ENCODE results near the gene ZP2.
"Not testable (repeated sequence)": the region's sequence is repeated elsewhere in the genome, so short reads cannot be mapped to it uniquely, and the experiment has no call there.

The ZP2 gene

DNA sequence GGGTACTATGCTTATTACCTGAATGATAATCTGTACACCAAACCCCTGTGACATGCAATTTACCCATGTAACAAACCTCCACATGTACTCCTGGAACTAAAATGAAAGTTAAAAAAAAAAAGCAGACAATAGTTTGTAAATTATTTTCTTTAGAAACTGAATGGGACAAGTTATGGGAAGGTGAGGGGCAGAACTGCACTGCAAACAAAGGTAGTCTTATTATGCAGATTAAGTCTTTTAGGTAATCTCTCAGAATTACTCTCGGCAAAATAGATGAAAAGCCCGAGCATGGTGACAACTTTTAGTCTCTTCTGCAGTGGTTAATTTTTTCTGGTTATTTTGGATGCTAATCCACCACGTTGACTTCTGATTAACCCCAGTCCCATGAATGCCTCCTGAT lies 27.4 kb downstream of the ZP2 start:
- DNase-seq (ENCODE audit: low read depth) = no peak
- no peak for TF ChIP-seq MAX (IDR thresholded peaks at IDR 0.05; ENCODE audit: low read depth, low read length)
- TF ChIP-seq POLR2A (IDR thresholded peaks at IDR 0.05; ENCODE audit: extremely low read depth, insufficient read length) = no peak
- TF ChIP-seq, protein P1, sequence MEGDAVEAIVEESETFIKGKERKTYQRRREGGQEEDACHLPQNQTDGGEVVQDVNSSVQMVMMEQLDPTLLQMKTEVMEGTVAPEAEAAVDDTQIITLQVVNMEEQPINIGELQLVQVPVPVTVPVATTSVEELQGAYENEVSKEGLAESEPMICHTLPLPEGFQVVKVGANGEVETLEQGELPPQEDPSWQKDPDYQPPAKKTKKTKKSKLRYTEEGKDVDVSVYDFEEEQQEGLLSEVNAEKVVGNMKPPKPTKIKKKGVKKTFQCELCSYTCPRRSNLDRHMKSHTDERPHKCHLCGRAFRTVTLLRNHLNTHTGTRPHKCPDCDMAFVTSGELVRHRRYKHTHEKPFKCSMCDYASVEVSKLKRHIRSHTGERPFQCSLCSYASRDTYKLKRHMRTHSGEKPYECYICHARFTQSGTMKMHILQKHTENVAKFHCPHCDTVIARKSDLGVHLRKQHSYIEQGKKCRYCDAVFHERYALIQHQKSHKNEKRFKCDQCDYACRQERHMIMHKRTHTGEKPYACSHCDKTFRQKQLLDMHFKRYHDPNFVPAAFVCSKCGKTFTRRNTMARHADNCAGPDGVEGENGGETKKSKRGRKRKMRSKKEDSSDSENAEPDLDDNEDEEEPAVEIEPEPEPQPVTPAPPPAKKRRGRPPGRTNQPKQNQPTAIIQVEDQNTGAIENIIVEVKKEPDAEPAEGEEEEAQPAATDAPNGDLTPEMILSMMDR (IDR thresholded peaks at IDR 0.05; ENCODE audit: low read depth, low read length) = no peak
- TF ChIP-seq MYC (IDR thresholded peaks at IDR 0.05; ENCODE audit: low read depth, low read length) = no peak
- H3K4me3 ChIP-seq (ENCODE audit: low read depth, low read length) = no peak overlapping the region

- no peak overlapping the region for H3K4me3 ChIP-seq (ENCODE audit: low read depth, low read length)
- no peak for TF ChIP-seq MAX (IDR thresholded peaks at IDR 0.05; ENCODE audit: low read depth, low read length)
- no peak for TF ChIP-seq MYC (IDR thresholded peaks at IDR 0.05; ENCODE audit: low read depth, low read length)
- TF ChIP-seq, protein P1 (IDR thresholded peaks at IDR 0.05; ENCODE audit: low read depth, low read length) = no peak
- TF ChIP-seq POLR2A (IDR thresholded peaks at IDR 0.05; ENCODE audit: extremely low read depth, insufficient read length) = no peak
- DNase-seq (ENCODE audit: low read depth) = no peak
Observed at GRCh38 chr16:21179983-21180365, 31.4 kb downstream of the ZP2 start.

- no peak overlapping the region for H3K4me3 ChIP-seq (ENCODE audit: low read depth, low read length)
- TF ChIP-seq, protein P1 (IDR thresholded peaks at IDR 0.05; ENCODE audit: low read depth, low read length) = no peak
- TF ChIP-seq POLR2A (IDR thresholded peaks at IDR 0.05; ENCODE audit: extremely low read depth, insufficient read length) = no peak
- no peak for DNase-seq (ENCODE audit: low read depth)
Observed at GRCh38 chr16:21179126-21179982, 32.0 kb downstream of the ZP2 start.

DNA sequence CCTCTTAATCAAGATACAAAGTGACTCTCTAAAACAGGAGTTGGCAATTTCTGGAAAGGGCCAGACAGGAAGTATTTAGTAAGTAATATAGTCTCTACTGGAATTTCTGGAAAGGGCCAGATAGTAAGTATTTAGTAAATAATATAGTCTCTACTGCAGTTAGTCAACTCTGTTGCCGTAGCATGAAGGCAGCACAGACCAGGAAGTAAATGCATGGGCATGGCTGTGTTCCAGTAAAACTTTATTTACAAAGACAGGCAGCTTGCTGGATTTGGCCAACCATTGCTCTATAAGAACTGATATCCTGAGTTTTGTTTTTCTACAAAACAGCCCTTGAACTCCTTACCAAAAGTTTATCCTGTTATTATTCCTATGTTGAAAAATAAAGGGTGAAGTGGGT lies 36.0 kb downstream of the ZP2 start:
- DNase-seq (ENCODE audit: low read depth) = no peak
- no peak overlapping the region for H3K4me3 ChIP-seq (ENCODE audit: low read depth, low read length)

GRCh38 chr16:21172650-21173049 lies 38.7 kb downstream of the ZP2 start:
- no peak for TF ChIP-seq MYC (IDR thresholded peaks at IDR 0.05; ENCODE audit: low read depth, low read length)
- TF ChIP-seq, protein P1 (IDR thresholded peaks at IDR 0.05; ENCODE audit: low read depth, low read length) = no peak
- TF ChIP-seq MAX (IDR thresholded peaks at IDR 0.05; ENCODE audit: low read depth, low read length) = no peak
- DNase-seq (ENCODE audit: low read depth) = no peak
- no peak overlapping the region for H3K4me3 ChIP-seq (ENCODE audit: low read depth, low read length)

More for the DNA sequence above, 36.0 kb downstream of the ZP2 start:
- TF ChIP-seq MYC (IDR thresholded peaks at IDR 0.05; ENCODE audit: low read depth, low read length) (no peak), MAX (IDR thresholded peaks at IDR 0.05; ENCODE audit: low read depth, low read length) (no peak), POLR2A (IDR thresholded peaks at IDR 0.05; ENCODE audit: extremely low read depth, insufficient read length) (no peak)
- TF ChIP-seq, protein P1 (IDR thresholded peaks at IDR 0.05; ENCODE audit: low read depth, low read length) = no peak

DNA sequence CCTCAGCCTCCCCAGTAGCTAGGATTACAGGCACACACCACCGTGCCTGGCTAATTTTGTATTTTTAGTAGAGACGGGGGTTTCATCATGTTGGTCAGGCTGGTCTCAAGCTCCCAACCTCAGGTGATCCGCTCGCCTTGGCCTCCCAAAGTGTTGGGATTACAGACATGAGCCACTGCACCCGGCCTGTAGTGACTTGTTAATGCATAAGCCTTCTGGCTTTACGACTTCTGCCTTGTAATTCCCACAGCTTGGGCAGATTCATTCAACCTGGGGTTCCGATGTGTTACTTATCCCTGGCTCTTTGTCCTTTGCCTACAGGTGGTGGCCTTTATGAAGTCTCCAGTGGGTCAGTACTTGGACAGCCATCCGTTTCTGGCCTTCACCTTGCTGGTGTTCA lies 41.3 kb downstream of the ZP2 start:
- not testable (repeated sequence) for H3K4me3 ChIP-seq (ENCODE audit: low read depth, low read length); DNase-seq (ENCODE audit: low read depth)
